GM03348 (cell line): ENCODE results near the gene KIF3B.
"Not testable (repeated sequence)": the region's sequence is repeated elsewhere in the genome, so short reads cannot be mapped to it uniquely, and the experiment has no call there.

ENCODE experiments used
- DNase-seq: peaks from one replicate; pipeline ENCODE4 v3.0.0; 2012; ENCODE audit warnings: low spot score

The KIF3B gene

GRCh38 chr20:32248043-32248442 lies 29.4 kb upstream of the KIF3B start:
- DNase-seq = no peak

- DNase-seq = no peak
Measured at GRCh38 chr20:32249030-32249738, 28.3 kb upstream of the KIF3B start.

- no peak for DNase-seq
Measured at GRCh38 chr20:32251470-32251869, 26.0 kb upstream of the KIF3B start.

- DNase-seq = no peak
Measured at GRCh38 chr20:32252189-32252588, 25.3 kb upstream of the KIF3B start.

GRCh38 chr20:32260973-32261372 lies 16.5 kb upstream of the KIF3B start:
- DNase-seq = not testable (repeated sequence)

GRCh38 chr20:32261644-32262043 lies 15.8 kb upstream of the KIF3B start:
- no peak for DNase-seq

GRCh38 chr20:32263398-32263954 lies 14.0 kb upstream of the KIF3B start:
- no peak for DNase-seq

GRCh38 chr20:32271620-32272019 lies 5.8 kb upstream of the KIF3B start:
- no peak for DNase-seq

- no peak for DNase-seq
Measured at GRCh38 chr20:32274359-32274758, 3.1 kb upstream of the KIF3B start.

- DNase-seq = not testable (repeated sequence)
Measured at GRCh38 chr20:32275163-32275562, 2.3 kb upstream of the KIF3B start.

GRCh38 chr20:32278199-32278643 lies 770 bp downstream of the KIF3B start:
- peak; percentile 7 for DNase-seq

GRCh38 chr20:32281711-32282110 lies 4.3 kb downstream of the KIF3B start:
- no peak for DNase-seq

- no peak for DNase-seq
Measured at GRCh38 chr20:32282461-32282860, 5.0 kb downstream of the KIF3B start.

- DNase-seq = no peak
Measured at GRCh38 chr20:32285082-32285620, 7.7 kb downstream of the KIF3B start.

- DNase-seq = peak; percentile 29
Measured at GRCh38 chr20:32285621-32286371, 8.3 kb downstream of the KIF3B start.

- DNase-seq = no peak
Measured at GRCh38 chr20:32287231-32287638, 9.8 kb downstream of the KIF3B start.

GRCh38 chr20:32288225-32288849 lies 10.9 kb downstream of the KIF3B start:
- DNase-seq = no peak

GRCh38 chr20:32289299-32289660 lies 11.8 kb downstream of the KIF3B start:
- not testable (repeated sequence) for DNase-seq

GRCh38 chr20:32289661-32290431 lies 12.4 kb downstream of the KIF3B start:
- no peak for DNase-seq

GRCh38 chr20:32291166-32291565 lies 13.7 kb downstream of the KIF3B start:
- no peak for DNase-seq

GRCh38 chr20:32292548-32292947 lies 15.1 kb downstream of the KIF3B start:
- DNase-seq = no peak

- DNase-seq = no peak
Measured at GRCh38 chr20:32294071-32294470, 16.6 kb downstream of the KIF3B start.
